Measurements from ENCODE around the gene ERG28. TPM values are rescaled to one million over a fixed set of nuclear protein-coding genes. Genes with fewer than 3 reads are reported as not detected.

Gene ERG28
- polyA plus RNA-seq, 1 of the 3 experiments (the other 2 are of a cell fraction): 14.8 TPM

DNA sequence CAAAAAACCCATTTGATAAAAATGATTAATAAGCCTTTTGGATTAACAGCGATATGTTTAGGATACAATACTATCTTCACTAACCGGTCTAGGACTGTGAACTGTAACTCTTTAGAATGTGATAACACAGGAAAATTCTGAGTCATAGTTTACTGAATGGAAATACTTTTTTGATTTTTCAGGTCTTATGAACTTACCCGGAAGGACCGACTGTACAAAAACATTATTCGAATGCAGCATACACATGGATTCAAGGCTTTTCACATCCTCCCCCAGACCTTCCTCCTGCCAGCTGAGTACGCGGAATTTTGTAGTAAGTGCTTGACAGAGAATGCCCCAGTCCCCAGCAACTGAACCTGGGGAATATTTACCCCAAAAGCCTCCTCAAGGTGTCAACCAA is 29.3 kb upstream of the ERG28 start:
- ChIA-PET CTCF (interaction anchor here (3.4 kb wide), 1 partner anchor 19 kb away, joined by 9 read pairs; no protein-coding TSS in a partner anchor), POLR2A (no interaction called here)
- 95% methylated on average over 7 of the region's 7 CpGs for WGBS (ENCODE audit: low lambda C conversion rate)
- H3F3A ChIP-seq (replicated peaks; ENCODE audit: insufficient read depth): no peaks in the 10 kb centered on the region
- no peak overlapping the region for H3K4me3 ChIP-seq (ENCODE audit: low read depth in 2 of 2, low read length in 1 of 2)
- H3K27me3 ChIP-seq (ENCODE audit: insufficient read depth): no peaks in the 10 kb centered on the region
- H3K4me2 ChIP-seq: no peak overlapping the region
- DNase-seq: no peak
- TF ChIP-seq RAD21 (IDR thresholded peaks at IDR 0.05; ENCODE audit: low read length): no peak
- no peak for TF ChIP-seq GATA2 (CRISPR knock-in tag; IDR thresholded peaks at IDR 0.05)
- no peak for TF ChIP-seq SIN3A (IDR thresholded peaks at IDR 0.05; ENCODE audit: borderline replicate concordance, low read depth, low read length)
- no peak for TF ChIP-seq MEF2A (IDR thresholded peaks at IDR 0.05; ENCODE audit: borderline replicate concordance, low read depth)
- TF ChIP-seq, protein P1, sequence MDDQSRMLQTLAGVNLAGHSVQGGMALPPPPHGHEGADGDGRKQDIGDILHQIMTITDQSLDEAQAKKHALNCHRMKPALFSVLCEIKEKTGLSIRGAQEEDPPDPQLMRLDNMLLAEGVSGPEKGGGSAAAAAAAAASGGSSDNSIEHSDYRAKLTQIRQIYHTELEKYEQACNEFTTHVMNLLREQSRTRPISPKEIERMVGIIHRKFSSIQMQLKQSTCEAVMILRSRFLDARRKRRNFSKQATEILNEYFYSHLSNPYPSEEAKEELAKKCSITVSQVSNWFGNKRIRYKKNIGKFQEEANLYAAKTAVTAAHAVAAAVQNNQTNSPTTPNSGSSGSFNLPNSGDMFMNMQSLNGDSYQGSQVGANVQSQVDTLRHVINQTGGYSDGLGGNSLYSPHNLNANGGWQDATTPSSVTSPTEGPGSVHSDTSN (IDR thresholded peaks at IDR 0.05): no peak
- TF ChIP-seq, protein P2, sequence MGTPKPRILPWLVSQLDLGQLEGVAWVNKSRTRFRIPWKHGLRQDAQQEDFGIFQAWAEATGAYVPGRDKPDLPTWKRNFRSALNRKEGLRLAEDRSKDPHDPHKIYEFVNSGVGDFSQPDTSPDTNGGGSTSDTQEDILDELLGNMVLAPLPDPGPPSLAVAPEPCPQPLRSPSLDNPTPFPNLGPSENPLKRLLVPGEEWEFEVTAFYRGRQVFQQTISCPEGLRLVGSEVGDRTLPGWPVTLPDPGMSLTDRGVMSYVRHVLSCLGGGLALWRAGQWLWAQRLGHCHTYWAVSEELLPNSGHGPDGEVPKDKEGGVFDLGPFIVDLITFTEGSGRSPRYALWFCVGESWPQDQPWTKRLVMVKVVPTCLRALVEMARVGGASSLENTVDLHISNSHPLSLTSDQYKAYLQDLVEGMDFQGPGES (IDR thresholded peaks at IDR 0.05; ENCODE audit: low read depth, low read length): no peak
- TF ChIP-seq JUND (IDR thresholded peaks at IDR 0.05): no peak
- no peak for TF ChIP-seq YY1 (IDR thresholded peaks at IDR 0.05; ENCODE audit: low read depth)
- TF ChIP-seq MXI1 (IDR thresholded peaks at IDR 0.05; ENCODE audit: low read depth, low read length): no peak
- no peak for TF ChIP-seq FOXM1 (IDR thresholded peaks at IDR 0.05; ENCODE audit: low read depth)
- TF ChIP-seq, protein P3, sequence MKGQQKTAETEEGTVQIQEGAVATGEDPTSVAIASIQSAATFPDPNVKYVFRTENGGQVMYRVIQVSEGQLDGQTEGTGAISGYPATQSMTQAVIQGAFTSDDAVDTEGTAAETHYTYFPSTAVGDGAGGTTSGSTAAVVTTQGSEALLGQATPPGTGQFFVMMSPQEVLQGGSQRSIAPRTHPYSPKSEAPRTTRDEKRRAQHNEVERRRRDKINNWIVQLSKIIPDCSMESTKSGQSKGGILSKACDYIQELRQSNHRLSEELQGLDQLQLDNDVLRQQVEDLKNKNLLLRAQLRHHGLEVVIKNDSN (IDR thresholded peaks at IDR 0.05; ENCODE audit: borderline replicate concordance, low read depth): no peak
- no peak overlapping the region for H3K9ac ChIP-seq
- H3K4me1 ChIP-seq (ENCODE audit: control insufficient read depth in 1 of 2, insufficient read depth in 2 of 2, low read depth in 1 of 2, low read length in 1 of 2): no peaks in the 10 kb centered on the region
- no peak overlapping the region for H2AFZ ChIP-seq (ENCODE audit: low read depth)
- no peaks in the 10 kb centered on the region for H3K9me3 ChIP-seq
- H3K79me2 ChIP-seq (ENCODE audit: insufficient read depth): no peaks in the 10 kb centered on the region
- no peak overlapping the region for H3K27ac ChIP-seq (ENCODE audit: low read depth in 2 of 2, low read length in 1 of 2)
- no peaks in the 10 kb centered on the region for H4K20me1 ChIP-seq (ENCODE audit: insufficient read depth)
- H3K9me2 ChIP-seq: no peaks in the 10 kb centered on the region
- peaks cover 33 to 40% of the 10 kb centered on the region in 2 experiments for H3K36me3 ChIP-seq (replicated peaks in 1 of 2; ENCODE audit: control insufficient read depth in 1 of 2, insufficient read depth in 2 of 2, low read length in 1 of 2)

DNA sequence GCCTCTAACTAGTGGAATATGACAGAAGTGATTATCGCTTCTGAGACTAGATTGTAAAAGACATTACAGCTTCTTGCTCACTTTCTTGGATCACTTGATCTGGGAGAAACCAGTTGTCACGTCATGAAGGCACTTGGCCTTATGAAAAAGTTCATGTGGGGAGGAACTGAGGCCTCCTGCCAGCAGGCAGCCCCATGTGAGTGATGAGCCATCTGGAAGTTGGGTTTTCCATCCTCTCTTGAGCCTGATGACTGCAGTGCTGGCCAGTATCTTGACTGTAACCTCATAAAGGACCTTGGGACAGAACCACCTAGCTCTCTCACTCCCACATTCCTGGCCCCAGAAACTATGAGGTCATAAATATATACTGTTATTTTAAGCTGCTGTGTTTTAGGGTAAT is 28.3 kb upstream of the ERG28 start:
- ChIA-PET CTCF (interaction anchor here (1.0 to 3.4 kb wide), 2 partner anchors 20 to 294 kb away, joined by 3 to 9 read pairs; no protein-coding TSS in a partner anchor), POLR2A (no interaction called here)
- H3K27ac ChIP-seq (ENCODE audit: low read depth in 2 of 2, low read length in 1 of 2): no peak overlapping the region
- no peak overlapping the region for H3K9ac ChIP-seq
- no peaks in the 10 kb centered on the region for H3K27me3 ChIP-seq (ENCODE audit: insufficient read depth)
- no peak overlapping the region for H3K4me2 ChIP-seq
- no peaks in the 10 kb centered on the region for H3F3A ChIP-seq (replicated peaks; ENCODE audit: insufficient read depth)
- no peaks in the 10 kb centered on the region for H3K4me1 ChIP-seq (ENCODE audit: control insufficient read depth in 1 of 2, insufficient read depth in 2 of 2, low read depth in 1 of 2, low read length in 1 of 2)
- H3K4me3 ChIP-seq (ENCODE audit: low read depth in 2 of 2, low read length in 1 of 2): no peak overlapping the region
- no peak overlapping the region for H2AFZ ChIP-seq (ENCODE audit: low read depth)
- no peaks in the 10 kb centered on the region for H4K20me1 ChIP-seq (ENCODE audit: insufficient read depth)
- H3K9me3 ChIP-seq: no peaks in the 10 kb centered on the region
- H3K79me2 ChIP-seq (ENCODE audit: insufficient read depth): no peaks in the 10 kb centered on the region
- peaks cover 38 to 40% of the 10 kb centered on the region in 2 experiments for H3K36me3 ChIP-seq (replicated peaks in 1 of 2; ENCODE audit: control insufficient read depth in 1 of 2, insufficient read depth in 2 of 2, low read length in 1 of 2)
- DNase-seq: no peak
- 89% methylated on average over 2 of the region's 2 CpGs for WGBS (ENCODE audit: low lambda C conversion rate)
- no peaks in the 10 kb centered on the region for H3K9me2 ChIP-seq
- TF ChIP-seq FOSL2 (IDR thresholded peaks at IDR 0.05; ENCODE audit: borderline replicate concordance, low read depth) (no peak), RCOR1 (IDR thresholded peaks at IDR 0.05; ENCODE audit: low read length) (no peak), MXI1 (IDR thresholded peaks at IDR 0.05; ENCODE audit: low read depth, low read length) (no peak), RXRA (IDR thresholded peaks at IDR 0.05; ENCODE audit: borderline replicate concordance, low read depth) (no peak), YY1 (IDR thresholded peaks at IDR 0.05; ENCODE audit: low read depth) (no peak), SIN3A (IDR thresholded peaks at IDR 0.05; ENCODE audit: borderline replicate concordance, low read depth, low read length) (no peak), TAF1 (IDR thresholded peaks at IDR 0.05; ENCODE audit: borderline replicate concordance, low read depth, low read length) (no peak), EP300 (IDR thresholded peaks at IDR 0.05; ENCODE audit: borderline replicate concordance in 1 of 2, low read depth in 1 of 2, low read length in 1 of 2) (no peak)
- TF ChIP-seq, protein P3 (IDR thresholded peaks at IDR 0.05; ENCODE audit: borderline replicate concordance, low read depth): no peak
- TF ChIP-seq, protein P4, sequence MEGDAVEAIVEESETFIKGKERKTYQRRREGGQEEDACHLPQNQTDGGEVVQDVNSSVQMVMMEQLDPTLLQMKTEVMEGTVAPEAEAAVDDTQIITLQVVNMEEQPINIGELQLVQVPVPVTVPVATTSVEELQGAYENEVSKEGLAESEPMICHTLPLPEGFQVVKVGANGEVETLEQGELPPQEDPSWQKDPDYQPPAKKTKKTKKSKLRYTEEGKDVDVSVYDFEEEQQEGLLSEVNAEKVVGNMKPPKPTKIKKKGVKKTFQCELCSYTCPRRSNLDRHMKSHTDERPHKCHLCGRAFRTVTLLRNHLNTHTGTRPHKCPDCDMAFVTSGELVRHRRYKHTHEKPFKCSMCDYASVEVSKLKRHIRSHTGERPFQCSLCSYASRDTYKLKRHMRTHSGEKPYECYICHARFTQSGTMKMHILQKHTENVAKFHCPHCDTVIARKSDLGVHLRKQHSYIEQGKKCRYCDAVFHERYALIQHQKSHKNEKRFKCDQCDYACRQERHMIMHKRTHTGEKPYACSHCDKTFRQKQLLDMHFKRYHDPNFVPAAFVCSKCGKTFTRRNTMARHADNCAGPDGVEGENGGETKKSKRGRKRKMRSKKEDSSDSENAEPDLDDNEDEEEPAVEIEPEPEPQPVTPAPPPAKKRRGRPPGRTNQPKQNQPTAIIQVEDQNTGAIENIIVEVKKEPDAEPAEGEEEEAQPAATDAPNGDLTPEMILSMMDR (IDR thresholded peaks at IDR 0.05): no peak
- TF ChIP-seq, protein P5, sequence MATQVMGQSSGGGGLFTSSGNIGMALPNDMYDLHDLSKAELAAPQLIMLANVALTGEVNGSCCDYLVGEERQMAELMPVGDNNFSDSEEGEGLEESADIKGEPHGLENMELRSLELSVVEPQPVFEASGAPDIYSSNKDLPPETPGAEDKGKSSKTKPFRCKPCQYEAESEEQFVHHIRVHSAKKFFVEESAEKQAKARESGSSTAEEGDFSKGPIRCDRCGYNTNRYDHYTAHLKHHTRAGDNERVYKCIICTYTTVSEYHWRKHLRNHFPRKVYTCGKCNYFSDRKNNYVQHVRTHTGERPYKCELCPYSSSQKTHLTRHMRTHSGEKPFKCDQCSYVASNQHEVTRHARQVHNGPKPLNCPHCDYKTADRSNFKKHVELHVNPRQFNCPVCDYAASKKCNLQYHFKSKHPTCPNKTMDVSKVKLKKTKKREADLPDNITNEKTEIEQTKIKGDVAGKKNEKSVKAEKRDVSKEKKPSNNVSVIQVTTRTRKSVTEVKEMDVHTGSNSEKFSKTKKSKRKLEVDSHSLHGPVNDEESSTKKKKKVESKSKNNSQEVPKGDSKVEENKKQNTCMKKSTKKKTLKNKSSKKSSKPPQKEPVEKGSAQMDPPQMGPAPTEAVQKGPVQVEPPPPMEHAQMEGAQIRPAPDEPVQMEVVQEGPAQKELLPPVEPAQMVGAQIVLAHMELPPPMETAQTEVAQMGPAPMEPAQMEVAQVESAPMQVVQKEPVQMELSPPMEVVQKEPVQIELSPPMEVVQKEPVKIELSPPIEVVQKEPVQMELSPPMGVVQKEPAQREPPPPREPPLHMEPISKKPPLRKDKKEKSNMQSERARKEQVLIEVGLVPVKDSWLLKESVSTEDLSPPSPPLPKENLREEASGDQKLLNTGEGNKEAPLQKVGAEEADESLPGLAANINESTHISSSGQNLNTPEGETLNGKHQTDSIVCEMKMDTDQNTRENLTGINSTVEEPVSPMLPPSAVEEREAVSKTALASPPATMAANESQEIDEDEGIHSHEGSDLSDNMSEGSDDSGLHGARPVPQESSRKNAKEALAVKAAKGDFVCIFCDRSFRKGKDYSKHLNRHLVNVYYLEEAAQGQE (IDR thresholded peaks at IDR 0.05; ENCODE audit: low read depth, low read length): no peak

All from SK-N-SH (cell line).